ENCODE measurements around the gene PEMT. TPM values are rescaled to one million over a fixed set of nuclear protein-coding genes. Genes with fewer than 3 reads are reported as not detected.

Gene PEMT
- total and polyA plus RNA-seq, 2 of the 8 experiments (the other 6 are each of a cell fraction or from before 2014, with no cell fraction given) = 42.0 to 118 TPM

DNA sequence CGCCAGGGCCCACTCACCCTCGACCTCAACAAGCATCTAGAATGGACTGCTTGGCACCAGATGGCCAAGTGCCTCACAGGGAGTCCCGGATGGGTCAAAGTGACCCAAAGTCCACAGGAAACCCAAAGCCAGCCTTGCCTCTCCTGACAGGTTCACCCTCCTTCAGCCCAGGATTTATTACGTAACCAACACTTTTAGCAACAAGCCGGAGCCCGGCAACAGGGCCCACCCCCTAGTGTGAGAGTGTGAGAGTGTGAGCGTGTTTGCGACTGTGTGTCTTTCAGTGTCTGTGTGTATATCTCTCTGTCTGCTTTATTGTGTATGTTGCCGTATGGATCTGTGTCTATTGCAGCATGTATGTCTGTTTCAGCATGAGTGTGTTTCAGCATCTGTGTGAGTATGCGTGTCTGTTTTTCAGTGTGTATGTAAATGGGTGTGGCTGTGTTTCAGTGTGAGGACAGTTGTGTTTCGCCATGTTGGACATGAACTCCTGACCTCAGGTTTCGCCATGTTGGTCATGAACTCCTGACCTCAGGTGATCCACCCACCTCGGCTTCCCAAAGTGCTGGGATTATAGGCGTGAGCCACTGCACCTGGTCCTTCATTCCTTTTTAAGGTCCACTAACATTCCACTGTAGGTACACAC, 13.7 kb upstream of the PEMT start:
- Histone ChIP-seq H4K20me1 (replicated peaks in 1 of 2; ENCODE audit: control insufficient read depth in 1 of 2, insufficient read depth in 2 of 2, low read length in 2 of 2) (no peaks in the 10 kb centered on the region), H3K9me3 (ENCODE audit: insufficient read depth in 2 of 2, low read depth in 1 of 2, low read length in 1 of 2) (peaks cover 3 to 4% of the 10 kb centered on the region in 2 experiments; a peak in 1 of 4 replicates), H3K4me3 (ENCODE audit: extremely low read depth in 1 of 4, insufficient read depth in 2 of 4, low read depth in 3 of 4, low read length in 4 of 4) (no peak overlapping the region), H2AFZ (ENCODE audit: low read length) (no peak overlapping the region), H2AK5ac (ENCODE audit: low read depth, low read length) (no peak overlapping the region), H3K4me1 (replicated peaks in 1 of 4; ENCODE audit: control insufficient read depth in 3 of 4, insufficient read depth in 4 of 4, low read length in 3 of 4) (peaks cover 0 to 3% (median 0%) of the 10 kb centered on the region in 4 experiments; a peak in 1 of 7 replicates), H3K79me2 (ENCODE audit: control insufficient read depth in 1 of 2, insufficient read depth in 2 of 2, low read length in 2 of 2) (no peaks in the 10 kb centered on the region), H3K23ac (ENCODE audit: insufficient read length) (no peak overlapping the region), H4K91ac (replicated peaks; ENCODE audit: insufficient read length, low read length) (no peak overlapping the region), H2BK120ac (replicated peaks; ENCODE audit: low read depth, low read length) (no peak overlapping the region), H4K8ac (ENCODE audit: extremely low read depth, insufficient read depth, low read length) (no peak overlapping the region), H3K18ac (ENCODE audit: extremely low read depth, low read length) (no peak overlapping the region), H3K27ac (ENCODE audit: low read depth, low read length) (no peak overlapping the region), H2BK5ac (ENCODE audit: low read depth, low read length) (no peak overlapping the region), H3K36me3 (ENCODE audit: control insufficient read depth in 2 of 4, insufficient read depth in 4 of 4, low read length in 3 of 4) (no peaks in the 10 kb centered on the region), H4K5ac (ENCODE audit: insufficient read length, low read depth, low read length) (no peak overlapping the region), H3K14ac (ENCODE audit: insufficient read length) (no peak overlapping the region), H2BK12ac (ENCODE audit: low read depth, low read length) (no peak overlapping the region), H3K9ac (replicated peaks in 1 of 4; ENCODE audit: extremely low read depth in 1 of 4, low read depth in 3 of 4, low read length in 3 of 4) (no peak overlapping the region), H2BK15ac (ENCODE audit: low read length) (no peak overlapping the region), H3K4ac (replicated peaks; ENCODE audit: insufficient read length, low read depth, low read length) (no peak overlapping the region), H3K4me2 (ENCODE audit: insufficient read depth in 1 of 2, low read depth in 2 of 2, low read length in 2 of 2) (no peak overlapping the region), H3K79me1 (ENCODE audit: low read depth, low read length) (no peaks in the 10 kb centered on the region), H2BK20ac (ENCODE audit: low read length) (no peak overlapping the region), H3K56ac (replicated peaks; ENCODE audit: insufficient read length, low read depth, low read length) (no peak overlapping the region), H3K23me2 (ENCODE audit: low read depth, low read length) (no peaks in the 10 kb centered on the region), H3K27me3 (replicated peaks in 1 of 4; ENCODE audit: control insufficient read depth in 3 of 4, extremely low read depth in 1 of 4, insufficient read depth in 3 of 4, low read length in 3 of 4) (no peaks in the 10 kb centered on the region)
- FAIRE-seq (no peak), DNase-seq (ENCODE audit: low read depth in 1 of 2, low spot score in 2 of 2) (no peak)
- ChIA-PET POLR2A (ENCODE audit: partially characterized antibody) (interaction anchor here (1.2 kb wide), 1 partner anchor 13 kb away, joined by 4 read pairs; the partner anchor contains the start of gene PEMT), CTCF (ENCODE audit: partially characterized antibody) (no interaction called here)
- 92% methylated on average over 14 of the region's 14 CpGs; no CpG with 5 or more reads in 1 of the 2 experiments for WGBS, 2 experiments (ENCODE audit: extremely low coverage in 1 of 2, insufficient coverage in 1 of 2, insufficient read length in 1 of 2, insufficient replicate concordance in 2 of 2, low coverage in 1 of 2, low lambda C conversion rate in 2 of 2, missing lambda C conversion rate in 1 of 2)
- TF ChIP-seq SRF (IDR thresholded peaks at IDR 0.05; ENCODE audit: low read depth, low read length) (no peak), SP1 (IDR thresholded peaks at IDR 0.05; ENCODE audit: low read depth, low read length) (no peak), CTBP2 (IDR thresholded peaks at IDR 0.05; ENCODE audit: borderline replicate concordance, insufficient read depth, insufficient read length, low read length) (no peak), CHD1 (IDR thresholded peaks at IDR 0.05; ENCODE audit: low read depth, low read length) (no peak), POLR2A (IDR thresholded peaks at IDR 0.05; ENCODE audit: control extremely low read depth in 1 of 2, low read depth in 2 of 2, low read length in 2 of 2) (no peak), CBX5 (IDR thresholded peaks at IDR 0.05; ENCODE audit: low read depth, low read length) (no peak), TCF12 (IDR thresholded peaks at IDR 0.05; ENCODE audit: low read depth, low read length) (no peak), SUZ12 (IDR thresholded peaks at IDR 0.05; ENCODE audit: low read length) (no peak), TAF1 (IDR thresholded peaks at IDR 0.05; ENCODE audit: low read depth, low read length) (no peak), CEBPB (IDR thresholded peaks at IDR 0.05; ENCODE audit: low read depth, low read length) (no peak), GTF2F1 (IDR thresholded peaks at IDR 0.05; ENCODE audit: borderline replicate concordance, low read depth, low read length) (no peak), SIRT6 (IDR thresholded peaks at IDR 0.05; ENCODE audit: low read length) (no peak)
- TF ChIP-seq, protein P1, sequence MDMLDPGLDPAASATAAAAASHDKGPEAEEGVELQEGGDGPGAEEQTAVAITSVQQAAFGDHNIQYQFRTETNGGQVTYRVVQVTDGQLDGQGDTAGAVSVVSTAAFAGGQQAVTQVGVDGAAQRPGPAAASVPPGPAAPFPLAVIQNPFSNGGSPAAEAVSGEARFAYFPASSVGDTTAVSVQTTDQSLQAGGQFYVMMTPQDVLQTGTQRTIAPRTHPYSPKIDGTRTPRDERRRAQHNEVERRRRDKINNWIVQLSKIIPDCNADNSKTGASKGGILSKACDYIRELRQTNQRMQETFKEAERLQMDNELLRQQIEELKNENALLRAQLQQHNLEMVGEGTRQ (IDR thresholded peaks at IDR 0.05; ENCODE audit: low read length) = no peak

Measured in H1 (cell line).